D341Med (cell line): ENCODE data around the gene LHX4.

Experiments
- DNase-seq: peaks from one replicate; pipeline ENCODE4 v3.0.0; 2012; ENCODE audit warnings: low spot score

LHX4 gene

GRCh38 chr1:180229483-180230415 is at the start of gene LHX4:
TSS of gene LHX4 (plus strand) at chr1:180230264. CDS start at chr1:180230530, 266 bp downstream.
- DNase-seq: peak; percentile 89

- no peak for DNase-seq
These were observed 49.0 kb upstream of the LHX4 start for GRCh38 chr1:180181048-180181447.

- DNase-seq: no peak
These were observed 47.9 kb upstream of the LHX4 start for GRCh38 chr1:180181996-180182642.

- no peak for DNase-seq
These were observed 47.3 kb upstream of the LHX4 start for GRCh38 chr1:180182643-180183311.

GRCh38 chr1:180183426-180183825 is 46.6 kb upstream of the LHX4 start:
- no peak for DNase-seq

- DNase-seq: no peak
These were observed 46.0 kb upstream of the LHX4 start for GRCh38 chr1:180184041-180184440.

- DNase-seq: no peak
These were observed 44.8 kb upstream of the LHX4 start for GRCh38 chr1:180185281-180185680.

- DNase-seq: no peak
These were observed 44.0 kb upstream of the LHX4 start for GRCh38 chr1:180185971-180186645.

GRCh38 chr1:180186831-180187230 is 43.2 kb upstream of the LHX4 start:
- DNase-seq: no peak

GRCh38 chr1:180187626-180188025 is 42.4 kb upstream of the LHX4 start:
- DNase-seq: no peak

GRCh38 chr1:180188091-180188506 is 42.0 kb upstream of the LHX4 start:
- peak; percentile 87 for DNase-seq

GRCh38 chr1:180188684-180189175 is 41.3 kb upstream of the LHX4 start:
- peak; percentile 79 for DNase-seq

GRCh38 chr1:180190091-180190490 is 40.0 kb upstream of the LHX4 start:
- DNase-seq: no peak

GRCh38 chr1:180192172-180192571 is 37.9 kb upstream of the LHX4 start:
- DNase-seq: no peak

GRCh38 chr1:180193141-180194047 is 36.7 kb upstream of the LHX4 start:
- no peak for DNase-seq

GRCh38 chr1:180194048-180194425 is 36.0 kb upstream of the LHX4 start:
- DNase-seq: no peak

GRCh38 chr1:180194546-180195207 is 35.4 kb upstream of the LHX4 start:
- DNase-seq: peak; percentile 67

GRCh38 chr1:180195401-180195800 is 34.7 kb upstream of the LHX4 start:
- DNase-seq: no peak

- no peak for DNase-seq
These were observed 34.1 kb upstream of the LHX4 start for GRCh38 chr1:180195916-180196315.

GRCh38 chr1:180196436-180197003 is 33.5 kb upstream of the LHX4 start:
- DNase-seq: no peak
